Measurements from ENCODE around the gene IRF9.

The IRF9 gene

DNA sequence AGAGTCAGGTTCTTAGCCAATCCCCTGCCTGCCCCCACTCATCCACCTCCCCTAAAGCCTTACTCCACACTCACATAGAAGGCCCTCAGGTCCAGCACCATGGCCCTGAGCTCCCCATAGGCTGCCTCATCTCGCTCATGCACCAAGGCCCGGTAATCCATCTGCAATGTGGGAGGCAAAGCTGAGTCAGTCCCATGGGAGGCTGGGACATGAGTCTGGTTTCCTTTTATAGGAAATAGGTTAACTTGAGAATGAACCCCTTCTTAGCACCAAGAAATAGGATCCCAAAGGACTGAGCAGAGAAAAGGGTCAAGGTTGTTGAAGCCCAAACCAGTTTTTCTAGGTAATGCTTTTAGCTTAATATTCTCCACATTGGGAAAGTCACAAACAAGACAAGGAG, 17.6 kb upstream of the IRF9 start:
- Histone ChIP-seq H3K79me2 (ENCODE audit: insufficient read depth, low read length) (peaks cover 68% of the 10 kb centered on the region), H3K4me1 (ENCODE audit: insufficient read depth, low read length) (peaks cover 70% of the 10 kb centered on the region), H3K27me3 (ENCODE audit: insufficient read depth, low read length, poor library complexity) (no peaks in the 10 kb centered on the region), H3K9me3 (ENCODE audit: insufficient read depth, low read length, severe bottlenecking) (no peaks in the 10 kb centered on the region), H3K27ac (ENCODE audit: low read length) (no peak overlapping the region), H3K36me3 (ENCODE audit: insufficient read depth, low read length) (peaks cover 52% of the 10 kb centered on the region), H3K9ac (ENCODE audit: low read depth, low read length) (no peak overlapping the region), H3K4me2 (ENCODE audit: insufficient read depth, low read length) (no peak overlapping the region), H4K20me1 (ENCODE audit: insufficient read depth, low read length) (peaks cover 26% of the 10 kb centered on the region), H2AFZ (ENCODE audit: low read depth, low read length) (no peak overlapping the region), H3K4me3 (ENCODE audit: low read depth in 1 of 2, low read length in 2 of 2) (no peak overlapping the region)
- ATAC-seq (ENCODE audit: insufficient read depth, low read depth) (no peak), DNase-seq (no peak)
- TF ChIP-seq EZH2 (IDR thresholded peaks at IDR 0.05; ENCODE audit: borderline replicate concordance, low read depth, low read length, severe bottlenecking) (no peak), CTCF (IDR thresholded peaks at IDR 0.05; ENCODE audit: borderline replicate concordance, extremely low read depth, low read length, poor library complexity, severe bottlenecking) (no peak)

DNA sequence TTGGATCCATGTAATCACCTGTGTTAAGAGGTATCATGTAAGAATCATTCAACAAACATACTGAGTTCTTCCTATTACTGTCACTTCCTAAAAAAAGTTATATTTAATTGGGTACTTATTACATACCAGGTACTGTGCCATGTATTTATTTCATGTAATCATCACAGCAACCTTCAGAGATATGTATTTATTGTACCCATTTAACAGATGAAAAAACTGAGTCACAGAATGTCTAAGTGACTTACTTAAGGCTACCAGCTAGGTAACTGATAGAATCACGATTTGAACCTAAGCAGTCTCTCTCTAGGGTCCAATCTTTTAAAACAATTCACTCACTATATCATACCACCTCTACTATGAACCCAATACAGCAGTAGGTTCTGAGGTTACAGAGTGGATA, 16.6 kb upstream of the IRF9 start:
- Histone ChIP-seq H3K4me1 (ENCODE audit: insufficient read depth, low read length) (peaks cover 70% of the 10 kb centered on the region), H2AFZ (ENCODE audit: low read depth, low read length) (no peak overlapping the region), H3K36me3 (ENCODE audit: insufficient read depth, low read length) (peaks cover 51% of the 10 kb centered on the region), H3K9ac (ENCODE audit: low read depth, low read length) (no peak overlapping the region), H3K27me3 (ENCODE audit: insufficient read depth, low read length, poor library complexity) (no peaks in the 10 kb centered on the region), H3K4me3 (ENCODE audit: low read depth in 1 of 2, low read length in 2 of 2) (no peak overlapping the region; a peak in 1 of 4 replicates), H3K4me2 (ENCODE audit: insufficient read depth, low read length) (peak overlapping the region; percentile 93; the same call in 1 of the 2 replicates), H3K27ac (ENCODE audit: low read length) (no peak overlapping the region), H3K79me2 (ENCODE audit: insufficient read depth, low read length) (peaks cover 66% of the 10 kb centered on the region), H3K9me3 (ENCODE audit: insufficient read depth, low read length, severe bottlenecking) (no peaks in the 10 kb centered on the region), H4K20me1 (ENCODE audit: insufficient read depth, low read length) (peaks cover 23% of the 10 kb centered on the region)
- ATAC-seq (ENCODE audit: insufficient read depth, low read depth) (no peak), DNase-seq (no peak)
- TF ChIP-seq CTCF (IDR thresholded peaks at IDR 0.05; ENCODE audit: borderline replicate concordance, extremely low read depth, low read length, poor library complexity, severe bottlenecking) = no peak
- TF ChIP-seq EZH2 (IDR thresholded peaks at IDR 0.05; ENCODE audit: borderline replicate concordance, low read depth, low read length, severe bottlenecking) = no peak

DNA sequence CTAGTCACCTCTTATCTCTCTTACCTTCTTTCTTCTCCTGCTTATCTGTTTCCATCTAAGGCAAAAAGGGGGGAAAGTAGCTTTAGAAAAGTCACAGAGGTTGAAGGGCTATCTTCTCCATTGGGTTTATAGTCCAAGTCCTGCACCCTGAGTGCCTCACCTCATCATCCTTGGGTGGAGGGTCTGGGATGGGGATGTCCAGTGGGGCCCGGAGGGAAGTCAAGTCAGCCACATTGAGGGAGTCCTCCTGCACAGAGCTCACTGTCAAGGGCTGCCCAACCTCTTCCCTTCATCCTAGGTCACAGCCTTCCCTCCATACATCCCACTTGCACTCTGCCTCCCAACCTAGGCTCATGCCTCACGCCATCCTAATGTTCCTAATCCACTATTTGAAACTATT, 15.8 kb upstream of the IRF9 start:
- TF ChIP-seq CTCF (IDR thresholded peaks at IDR 0.05; ENCODE audit: borderline replicate concordance, extremely low read depth, low read length, poor library complexity, severe bottlenecking) (no peak), EZH2 (IDR thresholded peaks at IDR 0.05; ENCODE audit: borderline replicate concordance, low read depth, low read length, severe bottlenecking) (no peak)
- peak overlapping the region; percentile 81 for H3K9ac ChIP-seq (ENCODE audit: low read depth, low read length)
- peak overlapping the region; percentile 67 to 76; a peak in 3 of 4 replicates for H3K4me3 ChIP-seq (ENCODE audit: low read depth in 1 of 2, low read length in 2 of 2)
- H3K27me3 ChIP-seq (ENCODE audit: insufficient read depth, low read length, poor library complexity) = no peaks in the 10 kb centered on the region
- H3K79me2 ChIP-seq (ENCODE audit: insufficient read depth, low read length) = peaks cover 65% of the 10 kb centered on the region
- peaks cover 56% of the 10 kb centered on the region for H3K36me3 ChIP-seq (ENCODE audit: insufficient read depth, low read length)
- H3K27ac ChIP-seq (ENCODE audit: low read length) = peak overlapping the region; percentile 92
- peaks cover 26% of the 10 kb centered on the region for H4K20me1 ChIP-seq (ENCODE audit: insufficient read depth, low read length)
- peak overlapping the region; percentile 93 for H3K4me2 ChIP-seq (ENCODE audit: insufficient read depth, low read length)
- peaks cover 69% of the 10 kb centered on the region for H3K4me1 ChIP-seq (ENCODE audit: insufficient read depth, low read length)
- no peak for ATAC-seq (ENCODE audit: insufficient read depth, low read depth)
- H3K9me3 ChIP-seq (ENCODE audit: insufficient read depth, low read length, severe bottlenecking) = no peaks in the 10 kb centered on the region
- DNase-seq = no peak
- no peak overlapping the region for H2AFZ ChIP-seq (ENCODE audit: low read depth, low read length)
